SH-SY5Y (cell line): ENCODE results near the gene PHF24.
A peak's percentile ranks its signal among the peaks of the same experiment; 100 is the strongest.

Experiments
- GATA2 ChIP-seq: IDR thresholded peaks from 2 replicates; pipeline ENCODE4 v1.6.1; 2011; ENCODE audit warnings: mild to moderate bottlenecking, low read depth, low read length
- GATA3 ChIP-seq: IDR thresholded peaks from 2 replicates; pipeline ENCODE4 v1.6.1; 2011; ENCODE audit warnings: low read depth, mild to moderate bottlenecking, low read length, moderate library complexity

GRCh38 chr9:34994260-34994899 lies 36.3 kb downstream of the PHF24 start:
- TF ChIP-seq GATA2 (0 out of 2 replicates have a peak, but pooled peaks have one; percentile 33), GATA3 (no peak)
